ENCODE measurements around the gene JMJD8.

JMJD8 gene

DNA sequence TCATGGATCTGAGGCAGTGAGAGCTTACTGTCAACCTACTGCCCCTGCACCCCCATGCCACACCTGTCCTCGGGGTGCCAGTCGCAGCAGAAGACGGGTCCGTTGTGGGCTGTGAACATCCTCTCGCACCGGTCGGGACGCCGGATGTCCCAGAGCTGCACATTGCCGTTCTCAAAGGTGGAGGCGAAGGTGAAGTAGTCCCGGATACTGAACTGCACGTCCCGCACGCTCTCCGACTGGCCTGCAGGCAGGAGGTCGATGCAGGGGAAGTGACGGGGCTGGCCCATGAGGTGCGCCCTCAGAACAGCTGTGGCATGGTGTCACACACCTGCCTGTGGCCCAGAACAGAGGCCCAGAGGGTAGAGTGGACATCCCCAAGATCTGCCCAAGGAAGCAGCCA is 3.4 kb upstream of the JMJD8 start:
- DNase-seq: no peak

DNA sequence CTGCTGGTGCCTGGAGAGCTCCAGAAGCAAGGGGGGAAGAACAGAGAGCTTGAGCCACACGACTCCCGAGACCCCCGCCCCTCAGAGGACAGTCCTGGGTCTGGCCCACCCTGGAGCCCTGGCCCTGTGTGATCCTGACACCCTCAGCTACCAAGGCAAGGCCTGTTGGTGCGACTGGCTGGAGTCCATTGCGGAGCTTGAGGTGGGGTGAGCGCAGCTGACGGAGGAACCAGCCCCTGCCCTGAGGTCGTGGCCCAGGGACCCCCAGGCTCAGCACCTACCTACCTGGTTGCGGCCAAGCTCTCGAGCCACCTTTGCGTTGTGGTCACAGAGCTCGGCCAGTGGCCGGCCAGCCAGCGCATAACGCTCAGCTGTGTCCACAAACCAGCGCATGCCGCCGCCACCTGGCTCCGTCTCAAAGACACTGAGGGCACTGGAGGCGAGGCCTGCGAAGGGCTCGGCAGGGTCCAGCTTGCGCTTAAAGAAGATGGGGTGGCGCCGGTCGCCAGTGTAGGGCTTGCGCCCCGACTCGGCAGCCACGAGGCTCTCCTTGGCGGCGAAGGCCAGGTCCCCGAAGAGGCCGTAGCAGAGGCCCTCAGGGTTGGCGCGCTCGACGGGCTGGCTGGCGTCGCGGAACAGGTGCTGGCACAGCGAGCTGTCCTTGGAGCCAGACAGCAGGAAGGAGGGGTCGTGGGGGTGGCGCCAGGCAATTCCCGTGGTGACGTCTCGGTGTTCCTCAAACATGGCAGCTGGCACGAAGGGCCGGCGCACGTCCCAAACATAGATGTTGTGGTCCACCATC is 2.5 kb upstream of the JMJD8 start:
- no peak for DNase-seq

DNA sequence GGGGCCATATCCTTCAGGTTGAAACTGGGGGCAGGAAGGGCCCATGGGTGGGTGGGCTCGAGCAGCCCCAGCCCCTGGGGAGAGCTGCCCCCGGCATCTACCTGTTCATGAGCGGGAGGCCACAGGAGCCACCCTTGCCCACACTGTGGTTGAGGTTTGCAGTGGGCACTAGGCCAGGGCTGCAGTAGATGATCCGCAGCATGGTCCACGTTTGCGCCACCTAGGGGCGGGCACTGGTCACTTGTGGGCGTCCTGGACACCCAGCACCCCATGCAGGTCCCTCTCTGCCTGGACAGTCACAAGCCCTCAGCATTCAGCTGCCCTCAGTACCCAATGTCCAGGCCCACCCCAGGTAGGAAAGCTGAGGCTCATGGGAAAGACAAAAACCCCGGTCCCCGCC is 1.8 kb upstream of the JMJD8 start:
- DNase-seq: no peak

DNA sequence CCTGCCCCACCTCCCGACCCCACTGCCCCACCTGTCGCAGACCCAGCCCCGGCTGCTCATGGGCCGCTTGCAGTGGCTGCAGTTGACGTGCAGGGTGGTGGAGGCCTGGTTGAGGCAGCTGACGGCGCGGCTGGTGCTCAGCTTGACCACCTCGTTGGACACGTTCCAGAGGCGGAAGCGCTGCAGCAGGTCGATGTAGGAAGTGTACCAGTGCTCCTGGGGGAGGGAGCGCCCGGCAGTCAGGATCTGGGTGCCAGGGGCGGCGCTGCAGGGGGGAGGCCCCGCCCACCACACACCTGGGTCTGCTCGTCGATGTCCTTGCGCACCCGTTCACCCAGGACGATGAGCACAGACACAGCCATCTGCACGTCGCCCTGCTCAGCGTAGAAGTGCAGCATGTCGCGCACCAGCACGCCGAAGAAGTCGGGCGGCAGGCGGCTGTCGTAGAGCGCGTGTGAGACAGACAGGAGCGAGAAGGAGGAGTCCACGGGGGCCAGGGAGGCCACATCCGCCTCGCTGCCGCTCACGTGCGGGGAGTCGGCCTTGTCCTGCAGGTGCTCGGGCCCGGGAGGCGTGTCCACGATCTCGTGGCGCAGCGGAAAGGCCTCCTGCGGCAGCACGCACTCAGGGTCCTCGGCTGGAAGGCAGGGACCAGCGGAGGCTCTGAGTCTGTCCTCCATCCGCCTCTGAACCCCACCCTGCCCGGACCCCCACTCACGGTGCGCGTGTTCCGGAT is 995 bp upstream of the JMJD8 start:
- DNase-seq: no peak

DNA sequence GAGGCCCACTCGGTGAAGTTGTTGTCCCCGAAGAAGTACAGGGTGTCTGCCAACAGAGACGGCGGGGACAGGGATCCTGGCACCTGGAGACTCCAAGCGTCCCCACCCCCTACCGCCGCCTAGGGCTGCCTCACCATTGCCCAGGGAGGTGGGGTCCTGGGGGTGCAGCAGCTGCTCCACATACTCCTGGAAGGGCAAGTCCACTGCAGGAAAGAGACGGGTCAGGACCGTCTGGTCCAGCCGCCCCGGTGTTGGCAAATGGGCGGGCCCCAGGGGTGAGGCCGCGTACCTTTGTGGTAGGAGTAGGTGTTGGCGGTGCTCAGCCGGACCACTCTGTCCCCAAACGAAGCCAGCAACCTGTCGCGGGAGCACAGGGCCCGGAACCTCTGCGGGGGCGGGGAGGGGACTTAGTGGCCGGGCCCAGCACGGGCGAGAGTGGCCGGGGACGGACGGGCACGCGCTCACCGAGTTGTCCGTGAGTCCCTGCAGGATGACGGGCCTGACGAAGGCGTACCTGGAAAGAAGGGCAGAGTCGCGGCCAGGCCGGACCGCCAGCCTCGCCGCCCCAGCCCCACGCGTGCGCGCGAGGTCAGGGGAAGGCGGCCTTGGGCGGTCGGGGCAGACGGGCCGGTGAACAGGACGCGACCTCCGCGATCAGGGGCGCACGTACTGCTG is 601 bp downstream of the JMJD8 start:
- no peak for DNase-seq

DNA sequence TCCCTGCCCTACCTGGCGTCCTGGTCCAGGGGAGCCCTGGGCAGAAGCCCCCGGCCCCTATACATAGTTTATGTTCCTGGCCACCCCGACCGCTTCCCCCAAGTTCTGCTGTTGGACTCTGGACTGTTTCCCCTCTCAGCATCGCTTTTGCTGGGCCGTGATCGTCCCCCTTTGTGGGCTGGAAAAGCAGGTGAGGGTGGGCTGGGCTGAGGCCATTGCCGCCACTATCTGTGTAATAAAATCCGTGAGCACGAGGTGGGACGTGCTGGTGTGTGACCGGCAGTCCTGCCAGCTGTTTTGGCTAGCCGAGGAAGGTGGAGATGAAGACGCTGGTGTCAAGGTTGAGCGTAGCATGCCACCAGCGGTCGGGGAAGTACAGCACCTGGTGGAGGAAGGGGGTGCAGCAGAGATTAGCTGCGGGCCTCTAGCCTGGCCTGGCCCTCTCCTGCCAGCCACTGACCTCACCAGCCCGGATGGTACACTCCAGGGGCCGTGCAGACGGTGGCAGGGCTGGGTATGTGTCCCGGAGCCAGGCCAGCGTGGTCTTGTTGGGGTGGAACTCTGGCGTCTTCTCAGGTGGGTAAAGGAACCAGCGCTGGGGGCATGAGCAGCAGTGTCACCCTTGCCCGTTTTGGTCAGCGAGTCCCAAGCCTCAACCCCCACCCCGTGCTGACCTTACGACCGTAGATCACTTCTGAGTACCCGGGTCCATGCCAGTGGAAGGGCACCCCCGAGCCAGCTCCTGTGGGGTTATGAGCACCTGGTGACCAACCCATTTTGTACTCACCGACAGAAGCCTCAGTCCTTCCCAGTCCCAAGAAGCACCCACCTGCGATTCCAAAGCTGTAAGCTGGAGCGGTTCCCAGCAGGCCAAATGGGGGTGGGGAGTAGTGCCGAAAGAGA is 1.4 kb downstream of the JMJD8 start:
- no peak for DNase-seq

DNA sequence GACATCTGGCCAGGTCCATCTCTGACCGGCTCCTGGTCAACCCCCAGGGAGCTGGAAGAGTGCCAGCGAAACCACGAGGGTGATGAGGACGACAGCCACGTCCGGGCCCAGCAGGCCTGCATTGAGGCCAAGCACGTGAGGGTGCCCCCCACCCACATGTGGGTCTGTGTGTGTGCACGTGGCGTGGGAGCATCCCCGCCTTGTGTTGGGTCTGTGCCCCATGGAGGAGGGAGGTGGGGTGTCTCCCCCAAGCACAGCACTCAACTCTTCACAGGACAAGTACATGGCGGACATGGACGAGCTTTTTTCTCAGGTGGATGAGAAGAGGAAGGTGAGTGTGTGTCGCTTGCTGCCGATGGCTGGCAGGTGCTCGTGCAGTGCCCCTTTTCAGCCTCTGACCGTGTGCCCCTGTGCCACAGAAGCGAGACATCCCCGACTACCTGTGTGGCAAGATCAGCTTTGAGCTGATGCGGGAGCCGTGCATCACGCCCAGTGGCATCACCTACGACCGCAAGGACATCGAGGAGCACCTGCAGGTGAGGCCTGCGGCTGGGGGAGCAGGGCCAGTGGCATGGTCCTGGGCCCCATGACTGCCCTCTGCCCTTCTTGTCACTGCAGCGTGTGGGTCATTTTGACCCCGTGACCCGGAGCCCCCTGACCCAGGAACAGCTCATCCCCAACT is 2.2 kb downstream of the JMJD8 start:
- DNase-seq: no peak

DNA sequence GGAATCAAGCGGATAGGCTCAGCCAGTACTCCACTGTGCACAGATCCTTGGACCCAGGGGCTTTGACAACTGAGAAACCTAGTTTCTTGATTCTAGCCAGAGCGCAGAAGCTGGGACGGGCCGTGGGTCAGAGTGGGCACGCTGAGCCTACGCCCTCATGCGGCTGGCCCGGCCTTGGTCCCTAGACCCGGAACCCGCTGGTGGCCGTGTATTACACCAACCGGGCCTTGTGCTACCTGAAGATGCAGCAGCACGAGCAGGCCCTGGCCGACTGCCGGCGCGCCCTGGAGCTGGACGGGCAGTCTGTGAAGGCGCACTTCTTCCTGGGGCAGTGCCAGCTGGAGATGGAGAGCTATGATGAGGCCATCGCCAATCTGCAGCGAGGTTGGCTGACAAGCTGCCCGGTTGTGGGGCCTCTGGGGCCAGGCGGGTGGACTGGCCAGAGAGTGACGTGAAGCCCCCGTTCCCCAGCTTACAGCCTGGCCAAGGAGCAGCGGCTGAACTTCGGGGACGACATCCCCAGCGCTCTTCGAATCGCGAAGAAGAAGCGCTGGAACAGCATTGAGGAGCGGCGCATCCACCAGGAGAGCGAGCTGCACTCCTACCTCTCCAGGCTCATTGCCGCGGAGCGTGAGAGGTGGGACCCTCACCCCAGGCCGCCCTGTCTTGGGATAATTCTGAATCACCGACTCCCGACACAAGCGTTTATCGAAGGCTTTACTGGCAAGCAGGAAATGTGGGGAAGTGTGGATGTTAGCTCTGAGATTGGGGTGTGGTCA is 3.0 kb downstream of the JMJD8 start:
- no peak for DNase-seq

DNA sequence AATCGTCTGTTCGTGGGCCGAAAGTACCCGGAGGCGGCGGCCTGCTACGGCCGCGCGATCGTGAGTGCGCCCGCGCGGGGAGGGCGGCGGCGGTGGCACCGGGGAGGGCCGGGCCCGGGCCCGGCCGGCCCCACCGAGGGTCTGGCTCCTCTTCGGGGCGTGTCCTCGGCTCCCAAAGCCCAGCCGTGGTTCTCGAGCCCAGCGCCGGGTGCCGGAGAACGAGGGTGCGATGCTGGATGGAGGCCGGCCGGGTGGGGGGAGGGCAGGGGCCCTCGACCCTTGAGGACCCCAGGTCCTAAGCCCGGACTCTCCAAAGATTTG is 3.5 kb downstream of the JMJD8 start:
- DNase-seq: no peak

DNA sequence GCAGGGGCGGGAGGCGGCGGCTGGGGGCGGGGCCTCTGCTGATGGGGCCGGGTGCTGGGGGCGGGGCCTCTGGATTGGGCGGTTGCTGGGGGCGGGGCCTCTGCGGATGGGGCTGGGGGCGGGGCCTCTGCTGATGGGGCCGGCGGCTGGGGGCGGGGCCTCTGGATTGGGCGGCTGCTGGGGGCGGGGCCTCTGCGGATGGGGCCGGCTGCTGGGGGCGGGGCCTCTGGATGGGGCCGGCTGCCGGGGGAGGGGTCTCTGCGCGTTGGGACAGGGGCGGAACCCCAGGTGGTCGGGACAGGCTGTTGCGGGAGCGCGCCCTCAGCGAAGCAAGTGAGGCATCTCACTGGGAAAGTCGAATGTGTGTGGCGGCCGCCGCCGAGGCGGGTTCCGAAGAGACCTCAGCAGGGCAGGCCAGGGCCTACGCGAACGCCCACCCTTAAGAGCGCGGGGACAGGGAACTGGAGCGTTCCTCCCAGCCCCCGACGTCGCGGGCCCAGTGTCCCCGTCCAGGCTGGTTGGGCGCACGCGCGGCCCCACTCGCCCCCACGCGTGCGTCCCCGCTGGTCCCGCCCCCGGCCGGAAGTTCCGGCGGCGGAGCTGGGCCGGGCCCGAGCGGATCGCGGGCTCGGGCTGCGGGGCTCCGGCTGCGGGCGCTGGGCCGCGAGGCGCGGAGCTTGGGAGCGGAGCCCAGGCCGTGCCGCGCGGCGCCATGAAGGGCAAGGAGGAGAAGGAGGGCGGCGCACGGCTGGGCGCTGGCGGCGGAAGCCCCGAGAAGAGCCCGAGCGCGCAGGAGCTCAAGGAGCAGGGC is 4.1 kb downstream of the JMJD8 start, which contains the start of gene STUB1:
STUB1 (plus strand) TSS at position 597 of the 811 bp plus-strand sequence; CDS start at position 713, 116 bp downstream.
- DNase-seq: peak; percentile 96

DNA sequence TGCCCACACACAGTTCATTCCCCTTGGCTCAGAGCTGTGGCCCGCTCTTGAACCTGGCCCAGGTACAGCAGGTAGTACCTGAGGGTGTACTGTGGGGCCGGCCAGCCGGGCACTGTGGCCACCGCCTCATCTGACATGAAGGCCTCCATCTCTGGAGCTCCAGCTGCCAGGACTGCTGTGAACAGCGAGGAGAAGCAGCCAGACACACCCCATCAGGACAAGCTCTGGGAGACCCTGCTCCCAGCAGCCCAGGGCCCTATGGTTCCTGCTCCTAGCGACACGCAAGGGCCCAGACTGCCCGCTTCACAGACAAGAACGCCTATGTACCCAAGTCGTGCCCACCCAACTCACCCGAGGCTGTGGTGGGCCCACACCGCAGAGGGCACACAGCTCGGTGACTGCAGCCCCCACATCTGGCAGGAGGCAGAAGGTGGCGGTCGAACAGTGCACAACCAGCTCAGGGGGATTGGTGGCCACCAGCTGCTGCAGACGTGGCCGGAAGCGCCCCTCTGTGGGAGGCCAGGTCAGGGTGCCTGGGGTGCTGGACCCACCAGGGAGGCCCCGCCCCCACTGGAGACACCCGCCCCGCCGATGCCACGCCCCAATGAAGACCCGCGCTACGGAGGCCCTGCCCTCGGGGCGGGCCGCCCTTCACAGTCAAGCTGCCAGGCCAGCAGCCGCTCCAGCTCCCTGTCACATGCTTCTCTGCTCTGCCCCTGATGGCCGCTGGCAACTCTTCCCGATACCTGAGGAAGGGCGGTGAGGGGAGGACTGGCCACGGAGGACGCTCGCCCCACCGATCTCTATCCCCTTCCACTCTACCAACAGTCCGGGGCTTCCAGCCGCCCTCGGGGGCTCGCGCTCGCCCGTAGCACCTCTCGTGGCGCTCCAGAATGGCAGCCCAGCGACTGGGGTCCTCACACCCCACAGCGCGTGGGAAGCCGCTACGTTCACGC is 5.0 kb downstream of the JMJD8 start:
- peak; percentile 85 for DNase-seq

DNA sequence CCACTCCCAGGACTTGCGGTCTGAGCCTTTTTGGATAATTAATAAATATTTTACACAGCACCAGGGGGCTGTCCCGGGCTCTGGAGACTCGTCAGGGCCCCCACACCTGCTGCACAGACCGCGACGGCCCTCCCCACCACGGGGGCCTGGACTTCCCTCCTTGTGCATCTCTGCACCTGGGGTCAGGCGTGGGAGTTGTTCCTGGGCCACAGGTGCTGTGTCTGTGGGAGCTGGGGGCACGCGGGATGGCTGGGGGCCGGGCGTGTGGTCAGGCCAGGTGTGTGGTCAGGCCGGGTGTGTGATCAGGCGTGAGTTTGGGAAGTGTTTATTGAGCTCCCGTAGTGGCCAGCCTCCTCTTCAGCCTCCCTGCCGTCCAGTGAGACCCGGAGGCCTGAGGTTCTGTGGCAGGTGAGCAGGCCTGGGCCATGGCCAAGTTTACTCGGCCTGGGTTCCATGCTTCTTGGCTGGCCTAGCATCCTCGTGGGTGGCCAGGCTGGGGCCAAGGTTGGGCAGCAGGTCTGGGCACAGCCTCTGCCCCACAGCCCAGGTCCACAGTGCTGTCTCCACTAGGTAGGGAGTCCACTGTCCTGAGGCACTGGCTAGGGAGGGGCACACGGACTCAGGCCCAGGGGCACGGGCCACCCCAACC is 5.8 kb downstream of the JMJD8 start:
- peak; percentile 51 for DNase-seq

DNA sequence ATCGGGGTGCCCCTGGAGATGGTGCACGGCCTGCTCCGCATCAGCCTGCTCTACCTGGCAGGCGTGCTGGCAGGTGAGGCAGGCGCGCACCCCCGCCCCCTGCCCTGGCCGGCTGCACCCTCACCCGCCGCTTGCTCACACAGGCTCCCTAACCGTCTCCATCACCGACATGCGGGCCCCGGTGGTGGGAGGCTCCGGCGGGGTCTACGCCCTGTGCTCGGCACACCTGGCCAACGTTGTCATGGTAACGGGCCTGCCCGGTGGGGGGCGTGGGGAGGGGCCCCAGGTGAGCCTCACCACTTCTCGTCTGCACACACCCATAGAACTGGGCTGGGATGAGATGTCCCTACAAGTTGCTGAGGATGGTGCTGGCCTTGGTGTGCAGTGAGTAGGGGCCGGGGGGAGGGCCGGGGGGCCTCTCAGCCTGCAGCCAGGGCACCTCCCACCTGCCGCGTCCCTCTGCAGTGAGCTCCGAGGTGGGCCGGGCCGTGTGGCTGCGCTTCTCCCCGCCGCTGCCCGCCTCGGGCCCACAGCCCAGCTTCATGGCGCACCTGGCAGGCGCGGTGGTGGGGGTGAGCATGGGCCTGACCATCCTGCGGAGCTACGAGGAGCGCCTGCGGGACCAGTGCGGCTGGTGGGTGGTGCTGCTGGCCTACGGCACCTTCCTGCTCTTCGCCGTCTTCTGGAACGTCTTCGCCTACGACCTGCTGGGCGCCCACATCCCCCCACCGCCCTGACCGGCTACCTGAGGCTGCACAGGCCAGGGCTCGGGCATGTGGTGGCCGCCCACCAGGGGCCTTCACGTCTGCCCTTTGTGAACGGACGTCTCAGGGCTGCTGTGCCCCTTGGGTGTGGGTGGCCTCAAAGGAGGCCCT is 6.6 kb downstream of the JMJD8 start:
- peak; percentile 26 for DNase-seq

DNA sequence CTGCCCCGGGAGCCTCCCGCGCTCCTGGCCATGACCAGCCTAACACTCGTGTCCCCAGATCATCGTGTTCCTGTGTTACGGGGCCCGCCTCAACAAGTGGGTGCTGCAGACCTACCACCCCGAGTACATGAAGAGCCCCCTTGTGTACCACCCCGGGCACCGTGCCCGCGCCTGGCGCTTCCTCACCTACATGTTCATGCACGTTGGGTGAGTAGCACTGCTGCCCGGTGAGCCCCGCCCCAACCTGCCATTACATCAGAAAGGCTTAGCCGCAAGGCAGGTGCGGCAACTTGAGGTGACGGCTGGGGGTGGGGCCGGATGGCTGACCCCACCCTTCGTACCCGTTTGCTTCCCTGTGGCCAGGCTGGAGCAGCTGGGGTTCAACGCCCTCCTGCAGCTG is 7.2 kb downstream of the JMJD8 start:
- no peak for DNase-seq

DNA sequence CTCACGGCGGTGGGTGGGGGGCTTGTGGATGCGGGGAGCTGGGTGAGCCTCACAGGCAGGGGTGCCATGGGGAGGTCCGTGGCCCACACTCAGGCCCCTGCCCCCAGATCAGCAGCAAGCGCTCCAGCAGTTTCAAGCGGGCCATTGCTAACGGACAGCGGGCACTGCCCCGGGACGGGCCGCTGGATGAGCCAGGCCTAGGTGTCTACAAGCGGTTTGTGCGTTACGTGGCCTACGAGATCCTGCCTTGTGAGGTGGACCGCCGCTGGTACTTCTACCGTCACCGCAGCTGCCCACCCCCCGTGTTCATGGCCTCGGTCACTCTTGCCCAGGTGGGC is 7.6 kb downstream of the JMJD8 start:
- DNase-seq: no peak

DNA sequence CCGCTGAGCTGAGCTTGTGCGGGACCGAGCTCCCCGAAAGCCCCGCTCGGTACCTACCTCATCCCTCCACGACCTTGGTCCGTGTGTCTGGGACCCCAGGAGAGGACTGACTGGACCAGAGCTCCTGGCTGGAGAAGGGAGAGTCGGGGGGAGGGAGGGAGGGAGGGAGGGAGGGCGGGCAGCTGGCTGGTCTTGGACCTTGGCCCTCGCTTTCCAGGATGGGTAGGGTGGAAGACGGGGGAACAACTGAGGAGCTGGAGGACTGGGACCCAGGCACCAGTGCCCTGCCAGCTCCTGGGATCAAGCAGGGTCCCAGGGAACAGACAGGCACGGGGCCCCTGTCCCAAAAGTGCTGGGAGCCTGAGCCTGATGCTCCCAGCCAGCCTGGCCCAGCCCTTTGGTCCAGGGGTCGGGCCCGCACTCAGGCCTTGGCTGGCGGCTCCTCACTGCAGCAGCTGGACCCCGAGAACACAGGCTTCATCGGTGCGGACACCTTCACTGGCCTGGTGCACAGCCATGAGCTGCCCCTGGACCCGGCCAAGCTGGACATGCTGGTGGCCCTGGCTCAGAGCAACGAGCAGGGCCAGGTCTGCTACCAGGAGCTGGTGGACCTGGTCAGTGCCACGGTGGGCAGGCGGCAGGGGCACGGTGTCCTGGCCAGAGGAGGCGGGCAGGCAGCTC is 8.1 kb downstream of the JMJD8 start:
- DNase-seq: no peak
